NOMO-1 treated with dmso at 0.1 percent for 144 hours (cell line): ENCODE results near the gene HIGD1A.

ENCODE experiments used
- DNase-seq: peaks from one replicate; lab custom pipeline; 2025; ENCODE audit not compliant: unreplicated experiment; lab: John Stamatoyannopoulos, UW

The HIGD1A gene

DNA sequence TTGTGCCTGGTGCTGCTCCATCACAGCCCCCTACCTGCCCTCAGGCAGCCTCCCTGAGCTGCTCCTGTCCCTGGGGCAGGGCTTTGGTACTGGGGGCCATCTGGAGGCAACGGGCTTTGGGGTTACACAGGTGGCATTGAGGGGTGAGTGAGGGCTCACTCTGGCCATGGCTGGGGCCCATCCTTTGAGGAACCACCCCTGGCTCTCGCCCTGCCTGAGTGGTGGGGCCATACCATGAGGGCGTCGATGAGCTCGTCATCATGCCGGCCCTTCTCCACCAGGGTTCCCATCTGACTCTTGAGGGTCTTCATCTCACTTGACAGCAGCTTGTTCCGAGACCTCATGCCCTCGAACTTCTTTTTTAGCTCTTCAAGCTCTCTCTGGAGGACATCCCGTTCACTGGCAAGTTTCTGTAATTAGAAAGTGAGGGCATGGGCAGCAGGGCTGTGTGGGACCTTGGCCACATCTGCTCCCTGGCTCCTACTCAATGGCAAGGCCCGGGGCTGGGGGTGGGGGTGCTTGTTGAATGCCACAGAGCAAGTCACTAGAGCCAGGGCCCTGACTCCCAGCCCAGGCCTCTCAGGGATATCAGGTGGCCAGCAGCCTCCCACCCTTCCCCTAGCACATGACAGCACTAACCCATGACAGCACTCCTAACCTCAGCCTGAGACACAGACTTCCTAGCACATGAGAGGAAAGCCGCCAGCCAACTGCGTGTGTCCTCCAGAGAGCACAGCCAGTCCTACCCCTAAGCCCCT lies 64.7 kb downstream of the HIGD1A start:
- no peak for DNase-seq

DNA sequence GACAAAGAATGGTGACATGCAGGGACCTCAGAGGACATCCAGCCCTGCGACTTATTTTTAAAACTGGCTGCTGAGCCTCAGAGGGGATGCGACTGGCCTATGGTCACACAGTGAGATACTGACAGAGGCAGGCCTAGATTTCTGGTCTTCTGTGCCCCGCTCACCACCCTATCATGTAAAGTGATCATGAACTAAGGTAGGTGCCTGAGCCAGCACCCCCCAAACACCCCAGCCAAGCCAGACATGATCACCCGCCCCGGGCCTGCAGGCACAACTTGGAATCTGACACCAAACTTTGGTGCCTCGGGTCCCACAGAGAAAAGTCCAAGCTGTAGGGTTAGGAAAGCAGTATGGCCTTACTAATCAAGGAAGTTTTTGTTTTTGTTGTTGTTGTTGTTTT lies 67.8 kb downstream of the HIGD1A start:
- DNase-seq, result no peak

DNA sequence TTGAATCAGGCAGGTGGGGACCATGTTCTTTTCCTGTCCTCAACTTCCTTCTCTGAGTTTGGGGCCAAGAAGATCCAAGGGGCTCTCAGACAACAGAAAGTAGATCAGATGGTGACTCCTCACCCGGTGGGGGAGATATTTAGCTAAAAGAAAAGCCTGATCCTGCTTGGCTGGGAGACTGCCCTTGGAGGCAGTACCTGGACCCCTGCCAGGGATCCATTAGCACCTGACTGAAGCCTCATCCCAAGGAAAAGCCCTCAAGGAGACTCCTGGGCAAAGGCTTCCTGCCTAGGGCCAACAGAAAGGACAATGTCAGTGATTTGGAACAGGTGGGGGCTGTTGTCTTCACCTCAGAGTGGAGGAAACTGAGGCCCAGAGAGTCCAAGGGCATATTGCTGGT lies 68.2 kb downstream of the HIGD1A start:
- DNase-seq, result no peak

DNA sequence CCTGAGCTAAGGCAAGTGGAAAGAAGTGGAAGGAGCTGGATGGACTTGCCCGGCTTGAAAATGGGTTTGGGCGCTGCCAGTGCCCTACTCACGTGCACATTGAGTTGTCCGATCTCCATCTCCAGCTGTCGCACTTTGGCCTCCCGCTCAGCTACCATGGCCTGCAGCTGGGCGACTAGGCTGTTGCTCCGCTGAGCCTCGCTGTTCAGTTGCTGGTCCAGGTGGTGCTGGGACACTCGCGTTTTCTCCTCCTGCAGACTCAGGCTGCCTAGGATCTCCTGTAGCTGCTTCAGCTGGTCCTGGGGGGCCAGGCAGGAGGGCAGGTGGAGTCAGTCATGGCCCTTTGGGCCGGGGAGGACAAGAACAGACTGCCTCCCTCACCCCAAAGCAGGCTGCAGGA lies 68.7 kb downstream of the HIGD1A start:
- DNase-seq, result no peak

DNA sequence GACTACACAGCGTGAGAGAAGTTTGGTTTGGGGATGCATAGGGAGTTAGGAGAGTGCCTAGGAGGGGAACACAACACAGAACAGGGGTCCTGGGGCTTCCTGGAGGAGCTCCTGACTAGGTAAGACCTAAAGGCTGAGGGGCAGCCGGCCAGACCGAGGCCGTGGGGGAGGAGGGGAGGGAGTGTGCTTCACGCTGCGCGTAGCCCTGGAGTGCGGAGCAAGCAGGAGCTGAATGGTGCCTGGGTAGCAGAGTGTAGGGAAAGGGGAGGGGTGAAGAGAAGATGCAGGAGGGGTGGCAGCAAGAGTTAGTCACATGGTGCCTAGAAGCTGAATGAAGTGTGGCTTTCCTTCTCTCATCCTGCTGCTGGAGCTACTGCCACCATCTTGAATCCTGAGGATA lies 69.3 kb downstream of the HIGD1A start:
- no peak for DNase-seq

DNA sequence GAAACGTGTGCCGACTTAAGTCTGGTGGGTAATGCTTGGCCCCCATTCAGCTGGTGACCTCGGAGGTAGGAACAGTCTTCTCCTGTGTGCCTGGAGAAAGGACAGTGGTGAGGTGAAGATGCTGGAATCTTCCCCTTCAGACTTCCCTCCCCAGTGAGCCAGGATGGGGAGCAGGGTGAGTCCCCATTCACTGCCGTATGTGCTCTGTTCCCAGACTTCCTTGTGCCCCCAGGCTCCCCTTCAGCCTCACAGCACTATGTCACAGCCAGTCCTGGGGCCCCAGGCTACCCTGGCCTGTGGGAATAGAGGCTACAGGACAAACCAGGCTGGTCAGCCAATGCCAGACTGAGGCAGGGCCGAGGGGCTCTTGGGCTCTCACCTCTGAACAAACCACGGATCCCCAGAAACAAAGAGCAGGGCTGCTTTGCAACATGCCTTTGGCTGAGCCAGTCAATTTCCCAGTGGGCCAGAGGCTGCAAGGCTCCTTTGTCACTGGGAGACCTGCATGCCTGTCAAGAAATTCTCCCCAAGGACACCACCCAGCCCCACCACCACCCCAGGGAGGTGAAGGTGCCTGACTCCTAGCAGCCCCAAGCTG lies 69.9 kb downstream of the HIGD1A start:
- DNase-seq, result no peak

DNA sequence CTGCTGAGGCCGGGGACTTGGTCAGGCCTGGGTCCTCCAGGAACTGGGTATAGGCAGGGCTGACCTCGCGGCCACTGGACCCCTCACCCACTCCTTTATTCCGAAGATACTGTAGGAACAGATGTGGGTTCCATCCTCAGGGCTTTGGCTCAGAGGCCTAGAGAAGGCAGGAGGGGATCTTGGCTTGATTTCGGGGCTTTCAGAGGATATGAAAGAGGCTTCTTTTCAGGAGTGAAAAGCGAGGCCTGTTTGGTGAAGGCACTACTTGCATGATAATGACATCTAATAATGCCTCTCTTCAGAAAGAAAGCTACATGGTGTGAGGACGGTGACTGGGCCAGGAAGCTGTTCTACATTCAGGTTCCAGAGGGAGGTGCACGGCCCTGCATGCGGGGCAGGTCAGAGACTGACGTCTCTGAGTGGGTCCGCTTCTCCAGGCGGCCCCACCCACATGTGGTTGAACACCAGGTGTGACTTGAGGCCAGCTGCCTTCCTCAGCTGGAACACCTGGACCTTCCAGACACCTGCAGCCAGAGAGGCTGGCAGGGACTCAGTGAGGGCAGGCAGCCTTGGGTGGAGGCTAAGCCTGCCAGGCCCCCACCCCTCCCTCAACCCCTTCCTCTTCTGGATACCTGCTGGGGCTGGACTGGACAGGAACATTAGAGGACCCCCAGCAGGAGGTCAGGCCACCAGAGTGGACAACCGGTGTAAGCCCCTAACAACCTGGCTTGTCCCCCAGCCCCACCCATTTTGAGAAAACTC lies 70.6 kb downstream of the HIGD1A start:
- no peak for DNase-seq
